Adrenal gland (tissue), 5 donors: Measurements from ENCODE around the gene CISTR.

ENCODE experiments used
- CTCF ChIP-seq, 6 experiments: fragments of 450-650 bp in 4 of 6; fragments of 200-600 bp in 2 of 6; sonication (generic) in 1 of 6; IDR thresholded peaks; 1 replicate in 5 of 6; 2 replicates in 1 of 6; pipeline versions ENCODE4 v1.5.1 to v1.8.0; 2016 to 2021; ENCODE audit warnings: antibody characterized with exemption in 6 of 6, mild to moderate bottlenecking in 2 of 6, moderate library complexity in 1 of 6
- POLR2A ChIP-seq, 2 donors: fragments of 450-650 bp; IDR thresholded peaks; one replicate each; pipeline ENCODE4 v1.6.1; 2017; ENCODE audit warnings: antibody characterized with exemption in 2 of 2, mild to moderate bottlenecking in 2 of 2, moderate library complexity in 1 of 2
- donor health status: DM: no; HTN: no; CAD: no.

GRCh38 chr12:53706080-53706479 lies 45.7 kb downstream of the CISTR start:
- TF ChIP-seq CTCF (IDR thresholded peaks at IDR 0.05) (no peak), POLR2A (IDR thresholded peaks at IDR 0.05) (no peak)
